Measurements from ENCODE around the gene FARS2. TPM values are rescaled to one million over a fixed set of nuclear protein-coding genes. Genes with fewer than 3 reads are reported as not detected.

FARS2 gene
- total RNA-seq, 2 donors from 2014 or later = 20.7 to 26.4 TPM

DNA sequence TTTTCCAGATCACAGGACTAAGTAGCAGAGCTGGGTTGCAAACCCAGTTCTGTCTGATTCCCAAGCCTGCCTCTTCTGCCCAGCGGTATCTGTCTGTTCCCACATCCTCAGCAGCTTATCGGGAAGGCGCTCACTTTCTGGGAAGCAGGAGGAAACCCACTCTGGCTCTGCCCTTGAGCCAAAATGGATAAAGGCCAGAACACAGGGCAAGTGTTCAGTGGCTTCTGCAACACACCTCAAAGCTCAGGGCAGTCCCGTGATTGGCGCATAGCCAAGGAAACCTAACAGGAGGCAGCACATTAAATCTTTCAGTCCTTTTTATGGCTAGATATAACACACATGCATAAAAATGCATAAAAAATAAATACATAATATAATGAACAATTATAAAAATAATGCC, 483.2 kb downstream of the FARS2 start:
- DNase-seq (no peak), ATAC-seq (no peak)
- Mint-ChIP-seq H3K4me3 (no peak overlapping the region), H3K27me3 (no peaks in the 10 kb centered on the region), H3K36me3 (ENCODE audit: low read depth) (peaks cover 2% of the 10 kb centered on the region), H3K27ac (no peak overlapping the region), H3K4me1 (no peaks in the 10 kb centered on the region)
- no peaks in the 10 kb centered on the region for H3K9me3 ChIP-seq (ENCODE audit: control insufficient read depth, low read length, poor library complexity, severe bottlenecking)

DNA sequence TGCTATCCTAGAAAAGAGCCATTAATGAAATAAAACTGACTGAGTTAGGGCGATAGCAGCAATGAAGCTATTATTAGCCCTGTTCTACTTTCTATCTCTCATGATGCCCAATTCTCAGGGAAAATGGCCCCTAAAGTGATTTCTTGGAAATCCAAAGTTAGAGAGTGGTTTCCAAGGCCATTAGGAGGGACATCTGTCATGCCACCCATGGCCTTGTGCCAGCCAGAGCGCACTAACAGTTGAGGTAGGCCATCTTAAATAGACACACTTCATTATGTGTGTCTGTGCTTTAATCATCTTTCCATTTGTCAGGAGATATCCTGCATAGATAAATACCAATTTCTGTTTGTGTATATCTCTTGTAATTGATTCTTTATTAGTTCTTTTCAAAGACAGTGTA, 483.8 kb downstream of the FARS2 start:
- no peaks in the 10 kb centered on the region for H3K9me3 ChIP-seq (ENCODE audit: control insufficient read depth, low read length, poor library complexity, severe bottlenecking)
- Mint-ChIP-seq H3K27ac (no peak overlapping the region), H3K4me3 (no peak overlapping the region), H3K36me3 (ENCODE audit: low read depth) (peaks cover 4% of the 10 kb centered on the region), H3K27me3 (no peaks in the 10 kb centered on the region), H3K4me1 (no peaks in the 10 kb centered on the region)
- DNase-seq (no peak), ATAC-seq (no peak)

DNA sequence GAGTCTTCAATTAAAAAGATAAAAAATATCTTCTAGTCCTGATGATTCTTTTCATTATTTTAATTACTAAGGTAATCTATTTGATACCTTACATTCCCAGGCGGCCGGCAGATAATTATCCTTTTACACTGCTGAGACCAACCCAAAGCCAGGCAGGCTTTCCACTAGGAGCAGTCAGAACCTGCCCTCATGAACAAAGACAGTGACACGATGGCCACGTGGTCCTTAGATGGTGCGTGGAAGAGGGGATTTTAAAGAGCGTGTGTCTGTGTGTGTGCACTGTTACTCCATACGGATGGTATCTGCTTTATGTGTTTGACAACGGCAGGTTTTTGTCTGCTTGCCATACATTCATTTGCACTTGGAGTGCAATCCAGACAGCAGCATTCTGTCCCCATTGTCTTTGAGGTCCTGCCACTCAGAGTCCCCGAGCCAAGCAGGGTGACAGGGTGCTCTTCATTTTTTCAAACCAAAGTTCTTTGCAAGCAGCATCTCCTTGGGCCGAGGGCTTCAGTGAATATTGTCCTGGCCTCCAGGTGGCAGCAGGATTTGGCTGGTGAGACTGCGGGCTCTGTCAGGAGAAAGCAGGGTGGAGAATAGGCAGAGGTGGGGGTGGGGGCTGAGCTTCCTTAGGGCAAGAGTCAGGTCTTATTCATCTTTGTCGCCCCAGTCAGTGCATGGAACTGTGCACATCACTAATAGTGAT, 484.9 kb downstream of the FARS2 start:
- DNase-seq (no peak), ATAC-seq (no peak)
- Mint-ChIP-seq H3K4me1 (no peaks in the 10 kb centered on the region), H3K36me3 (ENCODE audit: low read depth) (peaks cover 9% of the 10 kb centered on the region), H3K4me3 (no peak overlapping the region), H3K27ac (peak overlapping the region; percentile 4), H3K27me3 (no peaks in the 10 kb centered on the region)
- no peaks in the 10 kb centered on the region for H3K9me3 ChIP-seq (ENCODE audit: control insufficient read depth, low read length, poor library complexity, severe bottlenecking)

DNA sequence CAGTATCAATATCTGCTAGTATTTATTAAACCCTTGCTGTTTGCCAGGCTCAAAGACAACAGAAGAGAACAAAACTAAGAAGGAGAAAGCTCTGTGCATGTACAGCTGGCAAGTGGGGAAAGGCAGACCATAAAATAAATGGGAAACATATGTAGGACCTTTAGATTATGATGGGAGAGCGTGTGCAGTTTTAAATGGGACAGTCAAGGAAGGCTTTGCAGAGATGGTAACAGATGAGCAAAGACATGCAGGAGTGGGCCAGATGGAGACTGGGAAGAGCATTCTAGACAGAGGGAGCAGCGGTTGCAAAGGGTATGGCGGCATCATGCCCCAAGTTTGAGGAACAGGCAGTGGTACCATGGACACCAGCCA, 485.4 kb downstream of the FARS2 start:
- no peaks in the 10 kb centered on the region for H3K9me3 ChIP-seq (ENCODE audit: control insufficient read depth, low read length, poor library complexity, severe bottlenecking)
- no peak for DNase-seq
- ATAC-seq = no peak
- no peaks in the 10 kb centered on the region for H3K4me1 Mint-ChIP-seq
- no peak overlapping the region for H3K4me3 Mint-ChIP-seq
- H3K27ac Mint-ChIP-seq = no peak overlapping the region
- H3K36me3 Mint-ChIP-seq (ENCODE audit: low read depth) = peaks cover 9% of the 10 kb centered on the region
- H3K27me3 Mint-ChIP-seq = no peaks in the 10 kb centered on the region

DNA sequence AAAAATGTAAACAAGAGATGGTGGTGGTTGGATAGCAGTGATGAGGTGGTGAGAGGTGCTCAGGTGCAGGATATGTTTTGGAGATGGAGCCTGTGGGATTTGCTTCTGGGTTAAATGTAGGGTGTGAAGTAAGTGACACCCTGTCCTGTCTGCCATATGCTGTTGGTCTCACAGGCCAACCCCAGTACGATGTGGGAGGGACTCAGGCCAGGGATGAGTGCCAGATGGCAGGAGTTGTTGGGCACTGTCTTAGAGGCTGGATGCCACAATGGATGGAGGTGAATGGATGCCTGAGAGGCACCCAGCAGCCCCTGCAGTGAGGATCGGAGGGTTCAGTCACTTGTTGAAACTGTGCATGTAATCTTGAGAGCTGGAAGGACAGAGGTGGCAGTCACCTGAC, 486.1 kb downstream of the FARS2 start:
- no peak for ATAC-seq
- no peaks in the 10 kb centered on the region for H3K27me3 Mint-ChIP-seq
- no peaks in the 10 kb centered on the region for H3K4me1 Mint-ChIP-seq
- H3K9me3 ChIP-seq (ENCODE audit: control insufficient read depth, low read length, poor library complexity, severe bottlenecking) = no peaks in the 10 kb centered on the region
- DNase-seq = no peak
- H3K27ac Mint-ChIP-seq = no peak overlapping the region
- H3K4me3 Mint-ChIP-seq = no peak overlapping the region
- H3K36me3 Mint-ChIP-seq (ENCODE audit: low read depth) = peaks cover 6% of the 10 kb centered on the region

DNA sequence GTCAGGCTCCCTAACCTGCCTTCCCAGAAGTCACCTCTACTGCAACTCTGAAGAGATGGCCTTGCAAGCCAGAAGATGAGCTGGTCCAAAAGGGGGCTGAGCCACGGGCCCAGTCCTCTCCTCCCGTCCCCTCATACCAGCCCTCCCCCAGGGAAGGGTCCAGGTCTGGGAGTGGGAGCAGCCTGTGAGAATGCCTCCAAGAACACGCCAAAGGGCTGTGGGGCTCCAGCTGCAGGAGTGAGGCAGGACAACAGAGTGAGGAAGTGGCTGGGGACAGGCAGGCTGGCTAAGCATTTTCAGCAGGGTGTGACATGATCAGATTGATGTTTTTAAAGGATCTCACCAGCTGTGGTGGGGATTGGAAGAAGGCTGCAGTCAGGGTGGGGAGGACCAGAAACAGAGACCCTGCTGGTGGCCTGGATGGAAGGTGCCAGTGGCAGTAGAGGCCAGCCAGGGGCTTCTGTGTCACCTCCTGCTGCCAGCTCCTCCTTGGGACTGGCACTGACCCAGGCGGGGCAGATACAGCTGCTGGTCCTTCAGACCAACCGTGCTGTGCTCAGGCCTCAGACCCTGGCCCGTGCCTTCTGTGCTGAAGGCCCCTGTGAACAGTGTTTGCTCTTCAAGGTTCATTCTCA, 487.8 kb downstream of the FARS2 start:
- Mint-ChIP-seq H3K4me1 (no peaks in the 10 kb centered on the region), H3K27me3 (no peaks in the 10 kb centered on the region), H3K36me3 (ENCODE audit: low read depth) (peaks cover 8% of the 10 kb centered on the region), H3K4me3 (peak overlapping the region; percentile 8), H3K27ac (no peak overlapping the region)
- ATAC-seq = no peak
- H3K9me3 ChIP-seq (ENCODE audit: control insufficient read depth, low read length, poor library complexity, severe bottlenecking) = no peaks in the 10 kb centered on the region
- no peak for DNase-seq

DNA sequence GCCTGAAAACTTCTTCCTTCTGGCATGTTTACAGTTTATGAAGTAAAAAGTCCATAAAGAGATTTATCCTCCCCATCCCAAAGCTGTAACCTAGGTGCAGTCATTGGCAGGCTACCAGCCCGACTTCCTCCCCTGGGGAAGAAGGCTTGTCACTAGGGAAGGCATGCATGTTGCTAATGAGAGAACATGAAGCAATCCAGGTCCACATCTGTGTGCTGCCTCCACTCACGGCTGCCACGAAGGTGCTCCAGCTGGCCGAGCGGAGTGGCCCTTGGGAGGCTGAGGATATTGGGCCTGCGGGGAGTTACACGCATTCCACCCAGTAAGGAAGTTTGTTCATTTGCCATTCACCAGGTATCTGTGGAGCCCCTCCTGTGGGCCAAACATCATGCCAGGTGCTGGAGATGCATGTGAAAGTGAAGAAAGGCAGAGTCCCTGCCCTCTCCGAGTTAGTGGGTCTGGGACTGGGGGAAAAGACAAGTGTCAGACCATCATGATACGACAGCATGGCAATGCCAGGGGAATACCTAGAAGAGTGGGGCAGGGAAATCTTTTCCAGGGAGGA, 488.4 kb downstream of the FARS2 start:
- H3K9me3 ChIP-seq (ENCODE audit: control insufficient read depth, low read length, poor library complexity, severe bottlenecking) = peaks cover 2% of the 10 kb centered on the region
- Mint-ChIP-seq H3K27ac (no peak overlapping the region), H3K4me3 (no peak overlapping the region), H3K27me3 (no peaks in the 10 kb centered on the region), H3K4me1 (no peaks in the 10 kb centered on the region), H3K36me3 (ENCODE audit: low read depth) (peaks cover 10% of the 10 kb centered on the region)
- DNase-seq (no peak), ATAC-seq (no peak)

DNA sequence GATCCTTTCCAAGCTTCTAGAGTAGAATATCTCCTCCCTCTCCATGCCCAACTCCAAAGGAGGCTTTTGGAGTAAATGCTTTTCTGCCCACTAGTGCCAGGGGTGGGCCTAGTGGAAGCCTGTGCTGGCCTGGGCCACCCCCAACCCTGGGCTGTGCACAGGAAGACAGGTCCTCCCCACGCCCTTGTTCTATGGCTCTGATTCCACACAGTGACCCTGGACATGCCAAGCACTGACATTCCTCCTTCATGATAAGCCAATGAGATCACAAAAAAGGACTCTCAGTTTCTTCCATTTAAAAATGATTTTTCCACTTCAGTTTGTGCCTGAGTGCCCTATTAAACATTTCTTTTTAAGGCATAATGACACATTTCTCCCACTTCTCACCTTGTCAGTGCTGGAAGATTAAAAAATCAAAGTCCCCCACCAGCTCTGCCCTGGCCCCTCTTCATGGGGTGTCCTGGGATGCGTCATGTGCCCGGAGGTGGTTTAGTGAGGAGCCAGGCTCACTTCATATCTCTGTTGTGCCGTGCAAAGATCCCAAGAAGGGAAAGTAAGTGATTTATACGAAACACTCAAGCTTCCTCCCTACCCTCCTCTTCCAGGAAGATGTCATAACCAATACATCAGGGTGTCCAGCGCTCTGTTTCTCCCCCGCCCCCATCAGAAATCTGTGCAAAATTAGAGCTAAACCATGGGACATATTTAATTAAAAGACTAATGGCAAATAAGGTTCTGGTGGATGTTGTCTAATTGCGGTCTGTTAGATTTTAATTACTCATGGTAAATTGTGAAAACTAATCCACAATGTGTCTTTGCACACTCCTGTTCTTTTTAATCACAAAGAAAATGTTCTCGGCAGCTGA, 490.4 kb downstream of the FARS2 start:
- H3K36me3 Mint-ChIP-seq (ENCODE audit: low read depth) = peaks cover 12% of the 10 kb centered on the region
- H3K27ac Mint-ChIP-seq = peak overlapping the region; percentile 2
- DNase-seq (no peak), ATAC-seq (no peak)
- H3K4me1 Mint-ChIP-seq = no peaks in the 10 kb centered on the region
- no peak overlapping the region for H3K4me3 Mint-ChIP-seq
- H3K27me3 Mint-ChIP-seq = no peaks in the 10 kb centered on the region
- peaks cover 5% of the 10 kb centered on the region for H3K9me3 ChIP-seq (ENCODE audit: control insufficient read depth, low read length, poor library complexity, severe bottlenecking)

DNA sequence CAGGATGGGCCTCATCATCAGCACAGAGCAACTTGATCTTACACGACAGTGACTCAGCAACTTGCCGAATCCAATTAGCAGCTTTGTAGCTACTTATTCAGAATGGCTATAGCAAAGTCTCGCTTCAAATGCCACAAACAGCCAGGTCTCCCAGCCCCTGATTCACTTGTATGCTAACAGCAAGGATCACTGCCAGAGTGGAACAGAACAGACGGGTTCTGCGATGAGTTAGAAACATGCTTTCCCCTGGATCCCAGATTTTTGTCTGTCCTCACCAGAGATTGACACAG, 491.0 kb downstream of the FARS2 start:
- H3K4me1 Mint-ChIP-seq = no peaks in the 10 kb centered on the region
- H3K27ac Mint-ChIP-seq = peak overlapping the region; percentile 2
- H3K27me3 Mint-ChIP-seq = no peaks in the 10 kb centered on the region
- H3K9me3 ChIP-seq (ENCODE audit: control insufficient read depth, low read length, poor library complexity, severe bottlenecking) = peaks cover 5% of the 10 kb centered on the region
- ATAC-seq = no peak
- H3K36me3 Mint-ChIP-seq (ENCODE audit: low read depth) = peaks cover 12% of the 10 kb centered on the region
- no peak for DNase-seq
- no peak overlapping the region for H3K4me3 Mint-ChIP-seq

DNA sequence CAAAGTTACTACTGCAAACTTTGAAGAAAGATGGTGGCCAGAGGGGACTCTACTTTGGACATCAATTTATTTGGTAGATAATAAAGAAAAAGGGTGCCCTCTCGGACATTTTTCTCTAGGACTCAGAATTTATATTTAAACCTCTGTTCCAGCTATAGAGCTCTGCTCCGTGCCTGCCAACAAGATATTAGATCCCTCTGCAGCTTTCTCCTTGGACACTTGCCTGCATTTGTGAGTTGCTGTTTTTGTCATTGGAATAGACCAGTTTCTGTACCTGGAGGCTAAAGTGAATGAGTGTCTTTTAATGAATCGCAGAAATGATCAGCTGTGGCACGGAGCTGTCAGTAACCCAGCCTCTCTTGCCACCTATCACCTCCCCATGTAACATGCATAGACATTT, 491.9 kb downstream of the FARS2 start:
- Mint-ChIP-seq H3K27ac (no peak overlapping the region), H3K4me1 (no peaks in the 10 kb centered on the region), H3K4me3 (no peak overlapping the region), H3K27me3 (no peaks in the 10 kb centered on the region), H3K36me3 (ENCODE audit: low read depth) (peaks cover 12% of the 10 kb centered on the region)
- peaks cover 5% of the 10 kb centered on the region for H3K9me3 ChIP-seq (ENCODE audit: control insufficient read depth, low read length, poor library complexity, severe bottlenecking)
- ATAC-seq (no peak), DNase-seq (no peak)

DNA sequence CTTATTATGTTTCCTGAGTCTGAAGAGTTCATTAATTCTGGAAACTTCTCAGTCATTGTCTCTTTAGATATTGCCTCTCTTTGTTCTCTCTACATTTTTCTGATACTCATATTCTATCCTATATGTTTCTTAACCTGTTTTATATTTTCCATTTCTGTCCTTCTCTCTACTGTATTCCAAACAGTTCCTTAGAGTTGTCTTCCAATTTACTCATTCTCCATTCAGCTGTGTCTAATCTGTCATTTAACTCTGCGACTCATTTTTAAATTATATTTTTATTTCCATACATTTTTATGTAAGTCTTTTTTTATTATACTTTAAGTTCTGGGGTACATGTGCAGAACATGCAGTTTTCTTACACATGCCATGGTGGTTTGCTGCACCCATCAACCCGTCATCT, 493.6 kb downstream of the FARS2 start:
- H3K36me3 Mint-ChIP-seq (ENCODE audit: low read depth) = peaks cover 11% of the 10 kb centered on the region
- H3K4me3 Mint-ChIP-seq = no peak overlapping the region
- ATAC-seq (no peak), DNase-seq (no peak)
- H3K27me3 Mint-ChIP-seq = no peaks in the 10 kb centered on the region
- H3K4me1 Mint-ChIP-seq = no peaks in the 10 kb centered on the region
- peaks cover 5% of the 10 kb centered on the region for H3K9me3 ChIP-seq (ENCODE audit: control insufficient read depth, low read length, poor library complexity, severe bottlenecking)
- H3K27ac Mint-ChIP-seq = no peak overlapping the region

DNA sequence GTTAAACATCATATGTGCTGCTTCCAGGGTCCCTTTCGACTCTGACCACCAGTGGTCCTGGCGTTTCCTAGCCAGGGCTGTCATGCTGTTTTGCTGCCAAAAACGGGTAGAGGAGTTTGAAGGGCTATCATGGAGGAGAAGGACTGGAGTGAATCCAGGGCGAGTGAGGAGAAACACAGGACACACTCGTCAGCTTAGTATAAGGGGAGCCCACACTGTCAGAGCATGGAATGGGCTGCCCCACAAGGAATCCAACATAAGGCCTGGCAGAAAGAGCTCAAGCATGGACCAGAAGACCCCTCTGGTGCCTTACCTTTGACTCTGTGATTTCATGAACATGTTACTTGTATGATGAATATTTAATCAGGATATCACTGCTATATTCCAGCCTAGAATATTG, 498.3 kb downstream of the FARS2 start:
- H3K4me3 Mint-ChIP-seq = no peak overlapping the region
- H3K9me3 ChIP-seq (ENCODE audit: control insufficient read depth, low read length, poor library complexity, severe bottlenecking) = peaks cover 5% of the 10 kb centered on the region
- H3K27ac Mint-ChIP-seq = no peak overlapping the region
- DNase-seq (no peak), ATAC-seq (no peak)
- no peaks in the 10 kb centered on the region for H3K27me3 Mint-ChIP-seq
- H3K4me1 Mint-ChIP-seq = peaks cover 9% of the 10 kb centered on the region
- peaks cover 4% of the 10 kb centered on the region for H3K36me3 Mint-ChIP-seq (ENCODE audit: low read depth)

DNA sequence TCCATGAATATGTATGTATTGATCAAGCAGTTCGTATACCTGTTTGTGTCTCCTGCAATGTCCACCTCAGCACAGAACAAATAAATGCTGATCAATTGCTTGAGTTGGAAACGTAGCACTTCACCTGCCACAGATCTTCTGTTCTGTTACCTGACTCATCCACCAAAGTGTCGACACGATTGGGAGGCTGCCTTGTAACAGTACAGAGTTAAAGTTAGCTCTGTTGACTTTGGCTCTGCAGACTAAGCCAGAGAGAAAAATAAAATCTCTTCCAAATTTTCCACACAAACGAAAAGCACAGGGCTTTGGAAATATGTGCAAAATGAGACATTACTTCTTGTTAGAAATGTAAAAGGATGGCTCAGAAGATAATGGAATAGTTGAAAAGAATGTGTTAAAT, 500.1 kb downstream of the FARS2 start:
- no peak for ATAC-seq
- Mint-ChIP-seq H3K27ac (peak overlapping the region; percentile 41), H3K4me1 (peaks cover 11% of the 10 kb centered on the region), H3K4me3 (no peak overlapping the region), H3K27me3 (no peaks in the 10 kb centered on the region), H3K36me3 (ENCODE audit: low read depth) (no peaks in the 10 kb centered on the region)
- H3K9me3 ChIP-seq (ENCODE audit: control insufficient read depth, low read length, poor library complexity, severe bottlenecking) = no peaks in the 10 kb centered on the region
- no peak for DNase-seq

Data from T-helper 17 cell (primary cell).